ENCODE data around the gene MLKL. TPM values are rescaled to one million over a fixed set of nuclear protein-coding genes. Genes with fewer than 3 reads are reported as not detected.
A peak's percentile ranks its signal among the peaks of the same experiment; 100 is the strongest.

The MLKL gene
- total RNA-seq, 1 donor: 14.2 TPM

GRCh38 chr16:74623839-74624235 lies 76.8 kb downstream of the MLKL start:
- no peak for TF ChIP-seq CTCF (IDR thresholded peaks at IDR 0.05; ENCODE audit: insufficient read depth, low read depth, low read length)
- DNase-seq (ENCODE audit: low read depth): no peak
- no peak overlapping the region for H3K4me3 ChIP-seq (ENCODE audit: low read depth, low read length)

- H3K4me3 ChIP-seq (ENCODE audit: low read depth, low read length): no peak overlapping the region
- DNase-seq (ENCODE audit: low read depth): peak; percentile 65
- peak; percentile 68 for TF ChIP-seq CTCF (IDR thresholded peaks at IDR 0.05; ENCODE audit: insufficient read depth, low read depth, low read length)
Measured at GRCh38 chr16:74623214-74623838, 77.3 kb downstream of the MLKL start.

GRCh38 chr16:74622005-74622404 lies 78.7 kb downstream of the MLKL start:
- DNase-seq (ENCODE audit: low read depth): no peak
- no peak for TF ChIP-seq CTCF (IDR thresholded peaks at IDR 0.05; ENCODE audit: insufficient read depth, low read depth, low read length)
- no peak overlapping the region for H3K4me3 ChIP-seq (ENCODE audit: low read depth, low read length)

Other genes starting within 250 kb of the MLKL start
- gene GLG1, start 93.7 kb downstream of the MLKL start, total RNA-seq: 128 and 158 TPM in 2 replicates
- gene RFWD3, start 34.0 kb downstream of the MLKL start, total RNA-seq: 20.3 and 30.7 TPM in 2 replicates
- gene FA2H, start 74.0 kb upstream of the MLKL start, total RNA-seq: not detected in 2 replicates

All from fibroblast of villous mesenchyme (primary cell).